Uterus (tissue), 2 donors: ENCODE measurements around the gene UBXN1.

Experiments used
- POLR2A ChIP-seq, 2 donors: fragments of 450-650 bp; IDR thresholded peaks; one replicate each; pipeline ENCODE4 v1.6.1; 2016; ENCODE audit warnings: antibody characterized with exemption in 2 of 2, mild to moderate bottlenecking in 1 of 2, moderate library complexity in 1 of 2
- TF ChIP-seq, protein P1 (sequence below), 4 experiments: fragments of 200-600 bp in 2 of 4; fragments of 450-650 bp in 2 of 4; sonication (generic) in 2 of 4; IDR thresholded peaks; one replicate each; pipeline ENCODE4 v1.5.1; 2016 to 2019; ENCODE audit warnings: antibody characterized with exemption in 4 of 4, mild to moderate bottlenecking in 2 of 4, moderate library complexity in 1 of 4

DNA sequence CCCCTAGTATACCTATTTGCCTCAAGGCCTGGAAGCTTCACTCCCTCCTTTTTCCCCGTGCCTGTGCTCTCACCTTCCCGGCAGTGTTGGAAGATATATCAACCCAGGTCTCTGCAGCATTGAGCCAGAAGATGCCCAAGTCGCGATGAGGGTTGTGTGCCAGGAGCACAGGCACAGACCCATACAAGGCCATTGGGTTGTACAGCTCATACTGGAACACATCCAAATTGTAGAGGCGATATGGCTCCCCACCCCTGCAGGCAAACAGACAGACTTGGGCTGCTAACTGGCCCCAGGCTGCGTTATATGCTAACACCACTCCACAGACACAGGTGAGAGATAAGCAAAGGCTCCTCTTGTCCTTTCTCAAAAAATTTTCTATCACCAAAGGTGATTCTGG, 46.4 kb downstream of the UBXN1 start:
- TF ChIP-seq, protein P1, sequence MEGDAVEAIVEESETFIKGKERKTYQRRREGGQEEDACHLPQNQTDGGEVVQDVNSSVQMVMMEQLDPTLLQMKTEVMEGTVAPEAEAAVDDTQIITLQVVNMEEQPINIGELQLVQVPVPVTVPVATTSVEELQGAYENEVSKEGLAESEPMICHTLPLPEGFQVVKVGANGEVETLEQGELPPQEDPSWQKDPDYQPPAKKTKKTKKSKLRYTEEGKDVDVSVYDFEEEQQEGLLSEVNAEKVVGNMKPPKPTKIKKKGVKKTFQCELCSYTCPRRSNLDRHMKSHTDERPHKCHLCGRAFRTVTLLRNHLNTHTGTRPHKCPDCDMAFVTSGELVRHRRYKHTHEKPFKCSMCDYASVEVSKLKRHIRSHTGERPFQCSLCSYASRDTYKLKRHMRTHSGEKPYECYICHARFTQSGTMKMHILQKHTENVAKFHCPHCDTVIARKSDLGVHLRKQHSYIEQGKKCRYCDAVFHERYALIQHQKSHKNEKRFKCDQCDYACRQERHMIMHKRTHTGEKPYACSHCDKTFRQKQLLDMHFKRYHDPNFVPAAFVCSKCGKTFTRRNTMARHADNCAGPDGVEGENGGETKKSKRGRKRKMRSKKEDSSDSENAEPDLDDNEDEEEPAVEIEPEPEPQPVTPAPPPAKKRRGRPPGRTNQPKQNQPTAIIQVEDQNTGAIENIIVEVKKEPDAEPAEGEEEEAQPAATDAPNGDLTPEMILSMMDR (IDR thresholded peaks at IDR 0.05) = no peak
- TF ChIP-seq POLR2A (IDR thresholded peaks at IDR 0.05) = no peak
